ENCODE measurements around the gene REXO1. TPM values are rescaled to one million over a fixed set of nuclear protein-coding genes. Genes with fewer than 3 reads are reported as not detected.

Gene REXO1
- total RNA-seq, 1 donor from 2014 or later, result 69.6 TPM

DNA sequence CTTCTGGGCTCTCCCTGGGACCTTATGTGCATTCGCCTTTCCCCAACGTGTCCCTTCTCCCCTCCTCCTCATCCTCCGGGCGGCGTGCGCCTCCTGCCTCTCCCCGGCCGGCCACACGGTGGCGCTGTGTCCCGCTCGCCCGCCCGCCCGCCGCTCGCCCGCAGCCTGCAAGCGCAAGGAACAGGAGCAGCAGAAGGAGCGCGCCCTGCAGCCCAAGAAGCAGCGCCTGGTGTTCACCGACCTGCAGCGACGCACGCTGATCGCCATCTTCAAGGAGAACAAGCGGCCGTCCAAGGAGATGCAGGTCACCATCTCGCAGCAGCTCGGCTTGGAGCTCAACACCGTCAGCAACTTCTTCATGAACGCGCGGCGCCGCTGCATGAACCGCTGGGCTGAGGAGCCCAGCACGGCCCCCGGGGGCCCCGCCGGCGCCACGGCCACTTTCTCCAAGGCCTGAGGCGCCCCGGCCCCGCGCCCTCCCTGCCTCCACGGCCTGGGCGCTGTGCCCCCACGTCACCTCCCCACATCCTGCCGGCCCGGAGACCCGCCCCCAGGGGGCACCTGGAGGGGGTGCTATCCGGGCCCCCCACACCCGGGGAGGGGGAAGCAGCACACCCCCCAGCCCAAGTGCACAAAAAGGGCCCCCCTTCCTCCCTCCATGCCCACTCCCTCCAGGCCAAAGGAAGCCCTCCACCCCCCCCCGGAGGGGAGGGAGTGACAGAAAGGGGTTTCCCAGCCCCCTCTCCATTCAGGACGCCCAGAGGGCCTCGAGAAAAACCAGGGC, 73.1 kb downstream of the REXO1 start:
- CTCF ChIA-PET, result no interaction called here
- H3K9me3 Mint-ChIP-seq, result peaks cover 12% of the 10 kb centered on the region

DNA sequence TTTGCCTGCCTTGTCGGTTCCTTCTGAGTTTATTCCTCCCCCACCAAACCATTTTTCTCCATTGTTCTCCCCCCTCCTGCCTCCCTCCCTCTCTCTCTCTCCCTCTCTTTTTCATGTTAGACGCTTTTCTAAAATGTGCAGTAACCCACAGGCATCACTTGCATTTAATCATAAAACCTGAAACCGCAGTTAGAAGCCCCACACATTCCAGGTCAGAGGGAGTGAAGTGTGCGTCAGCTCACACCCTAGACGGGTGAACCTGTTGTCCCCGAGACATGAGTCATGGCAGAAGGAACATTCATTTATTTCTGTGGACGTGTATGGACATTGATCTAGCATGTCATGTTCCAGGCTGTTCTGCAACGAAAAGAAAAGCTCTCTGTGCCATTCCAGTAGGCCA, 75.1 kb downstream of the REXO1 start:
- no peak for ATAC-seq (ENCODE audit: low read depth)
- POLR2A ChIA-PET, result interaction anchor here (1.2 kb wide), 1 partner anchor 120 kb away, joined by 12 read pairs; no protein-coding TSS in a partner anchor
- Mint-ChIP-seq H3K27ac (no peak overlapping the region), H3K27me3 (peaks cover 52% of the 10 kb centered on the region), H3K4me3 (no peak overlapping the region), H3K4me1 (no peaks in the 10 kb centered on the region), H3K9me3 (peaks cover 12% of the 10 kb centered on the region), H3K36me3 (ENCODE audit: low read depth) (no peaks in the 10 kb centered on the region)
- intact Hi-C loops (cut with micrococcal nuclease), result no loop called here
- TF ChIP-seq, protein P1, sequence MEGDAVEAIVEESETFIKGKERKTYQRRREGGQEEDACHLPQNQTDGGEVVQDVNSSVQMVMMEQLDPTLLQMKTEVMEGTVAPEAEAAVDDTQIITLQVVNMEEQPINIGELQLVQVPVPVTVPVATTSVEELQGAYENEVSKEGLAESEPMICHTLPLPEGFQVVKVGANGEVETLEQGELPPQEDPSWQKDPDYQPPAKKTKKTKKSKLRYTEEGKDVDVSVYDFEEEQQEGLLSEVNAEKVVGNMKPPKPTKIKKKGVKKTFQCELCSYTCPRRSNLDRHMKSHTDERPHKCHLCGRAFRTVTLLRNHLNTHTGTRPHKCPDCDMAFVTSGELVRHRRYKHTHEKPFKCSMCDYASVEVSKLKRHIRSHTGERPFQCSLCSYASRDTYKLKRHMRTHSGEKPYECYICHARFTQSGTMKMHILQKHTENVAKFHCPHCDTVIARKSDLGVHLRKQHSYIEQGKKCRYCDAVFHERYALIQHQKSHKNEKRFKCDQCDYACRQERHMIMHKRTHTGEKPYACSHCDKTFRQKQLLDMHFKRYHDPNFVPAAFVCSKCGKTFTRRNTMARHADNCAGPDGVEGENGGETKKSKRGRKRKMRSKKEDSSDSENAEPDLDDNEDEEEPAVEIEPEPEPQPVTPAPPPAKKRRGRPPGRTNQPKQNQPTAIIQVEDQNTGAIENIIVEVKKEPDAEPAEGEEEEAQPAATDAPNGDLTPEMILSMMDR (IDR thresholded peaks at IDR 0.05), result no peak
- CTCF ChIA-PET, result no interaction called here
- DNase-seq, result no peak

More for the DNA sequence above, 73.1 kb downstream of the REXO1 start:
- intact Hi-C loops (cut with micrococcal nuclease), result no loop called here
- Mint-ChIP-seq H3K27me3 (peaks cover 52% of the 10 kb centered on the region), H3K4me1 (peaks cover 2% of the 10 kb centered on the region), H3K4me3 (no peak overlapping the region), H3K27ac (no peak overlapping the region), H3K36me3 (ENCODE audit: low read depth) (no peaks in the 10 kb centered on the region)
- no peak for ATAC-seq (ENCODE audit: low read depth)
- POLR2A ChIA-PET, result no interaction called here
- DNase-seq, result no peak
- TF ChIP-seq, protein P1 (IDR thresholded peaks at IDR 0.05), result no peak

DNA sequence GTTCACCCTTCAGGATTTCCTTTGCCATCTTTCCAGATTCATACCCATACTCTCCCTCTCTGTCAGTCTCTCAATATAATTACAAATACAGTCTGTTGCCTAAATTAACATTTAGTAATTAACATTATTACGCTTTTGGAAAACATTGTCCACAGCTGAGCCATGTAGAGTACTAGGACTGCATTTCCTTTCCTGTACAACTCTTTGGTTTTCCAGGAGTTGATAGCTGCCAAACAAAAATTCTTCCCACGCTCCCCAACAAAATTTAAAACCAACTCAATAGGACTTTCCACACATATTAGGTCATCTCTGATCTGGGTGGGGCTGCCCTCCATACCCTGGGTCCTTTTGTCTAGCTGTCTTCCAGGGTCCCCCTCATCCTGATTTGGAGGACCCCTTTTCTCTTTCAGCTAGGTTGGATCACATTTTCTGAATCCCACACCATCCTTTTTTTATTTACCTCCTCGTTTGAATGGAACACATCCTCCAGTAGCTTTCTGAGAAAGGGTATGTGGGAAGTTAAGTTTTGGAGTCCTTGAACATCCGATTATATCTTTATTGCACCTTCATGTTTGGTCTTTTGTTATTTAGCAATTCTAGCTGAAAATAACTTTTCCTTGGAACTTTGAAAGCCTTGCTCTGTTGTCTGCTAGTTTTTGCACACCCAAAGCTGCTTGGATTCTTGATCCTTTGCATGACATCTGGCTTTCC, 77.3 kb downstream of the REXO1 start:
- POLR2A ChIA-PET, result interaction anchor here (0.6 kb wide), 1 partner anchor 7 kb away, joined by 3 read pairs; no protein-coding TSS in a partner anchor
- intact Hi-C loops (cut with micrococcal nuclease), result no loop called here
- Mint-ChIP-seq H3K27me3 (peaks cover 48% of the 10 kb centered on the region), H3K4me3 (no peak overlapping the region), H3K4me1 (peaks cover 4% of the 10 kb centered on the region), H3K9me3 (peaks cover 12% of the 10 kb centered on the region), H3K27ac (no peak overlapping the region), H3K36me3 (ENCODE audit: low read depth) (no peaks in the 10 kb centered on the region)
- ATAC-seq (ENCODE audit: low read depth), result no peak
- DNase-seq, result no peak
- CTCF ChIA-PET, result interaction anchor here (0.5 to 1.8 kb wide), 3 partner anchors 54 to 225 kb away, joined by 3 to 6 read pairs (median 3); no protein-coding TSS in a partner anchor
- TF ChIP-seq, protein P1 (IDR thresholded peaks at IDR 0.05), result no peak

DNA sequence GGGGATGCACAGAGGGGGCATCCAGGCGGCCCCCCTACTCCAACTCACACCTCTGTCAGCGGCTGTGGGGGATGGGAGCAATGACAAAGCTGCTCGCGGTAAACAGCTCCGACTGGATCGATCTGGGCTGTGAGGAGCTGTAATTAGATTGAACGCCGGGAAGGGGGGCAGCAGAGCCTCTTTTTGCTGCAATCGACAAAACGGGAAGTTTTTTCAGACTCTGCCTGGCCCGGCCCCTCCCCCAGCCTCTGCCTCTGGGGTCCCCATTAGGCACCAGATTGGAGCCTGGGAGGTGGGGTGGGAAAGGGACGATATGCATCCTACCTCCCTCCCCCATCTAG, 78.7 kb downstream of the REXO1 start:
- ATAC-seq (ENCODE audit: low read depth), result no peak
- Mint-ChIP-seq H3K27ac (no peak overlapping the region), H3K4me1 (peaks cover 4% of the 10 kb centered on the region), H3K36me3 (ENCODE audit: low read depth) (no peaks in the 10 kb centered on the region), H3K9me3 (peaks cover 12% of the 10 kb centered on the region), H3K27me3 (peaks cover 54% of the 10 kb centered on the region), H3K4me3 (no peak overlapping the region)
- TF ChIP-seq, protein P1 (IDR thresholded peaks at IDR 0.05), result no peak
- intact Hi-C loops (cut with micrococcal nuclease), result loop anchor here (10.0 kb wide), 1 partner anchor 305 kb away; no protein-coding TSS in a partner anchor
- ChIA-PET POLR2A (no interaction called here), CTCF (no interaction called here)
- no peak for DNase-seq
